HG03196 (cell line): ENCODE measurements around the gene BET1L.
A peak's percentile ranks its signal among the peaks of the same experiment; 100 is the strongest.

Source experiments
- ATAC-seq: cut with Tn5 transposase; IDR thresholded peaks from one replicate; pipeline ENCODE4 v1.9.1; 2021; ENCODE audit not compliant: unreplicated experiment

BET1L gene

GRCh38 chr11:210803-211180 is 3.6 kb upstream of the BET1L start:
- ATAC-seq: no peak

- ATAC-seq: no peak
These were observed 3.1 kb upstream of the BET1L start for GRCh38 chr11:210122-210802.

GRCh38 chr11:209275-210121 is 2.3 kb upstream of the BET1L start:
- no peak for ATAC-seq

- no peak for ATAC-seq
These were observed 1.7 kb upstream of the BET1L start for GRCh38 chr11:208917-209260.

GRCh38 chr11:208181-208916 is 1.1 kb upstream of the BET1L start:
- peak; percentile 44 for ATAC-seq

GRCh38 chr11:207863-208180 is 623 bp upstream of the BET1L start:
- no peak for ATAC-seq

- no peak for ATAC-seq
These were observed 532 bp downstream of the BET1L start for GRCh38 chr11:206526-207207.

GRCh38 chr11:206002-206384 is 1.2 kb downstream of the BET1L start:
- no peak for ATAC-seq

- no peak for ATAC-seq
These were observed 1.8 kb downstream of the BET1L start for GRCh38 chr11:205221-206001.

- ATAC-seq: no peak
These were observed 2.6 kb downstream of the BET1L start for GRCh38 chr11:204587-205109.

GRCh38 chr11:203945-204586 is 3.1 kb downstream of the BET1L start:
- no peak for ATAC-seq

GRCh38 chr11:203056-203944 is 3.9 kb downstream of the BET1L start:
- no peak for ATAC-seq

GRCh38 chr11:202490-202889 is 4.7 kb downstream of the BET1L start:
- no peak for ATAC-seq

- no peak for ATAC-seq
These were observed 5.2 kb downstream of the BET1L start for GRCh38 chr11:201966-202365.

- ATAC-seq: no peak
These were observed 6.8 kb downstream of the BET1L start for GRCh38 chr11:200224-201003.

- ATAC-seq: no peak
These were observed 7.4 kb downstream of the BET1L start for GRCh38 chr11:199782-200181.

GRCh38 chr11:199004-199581 is 8.1 kb downstream of the BET1L start:
- ATAC-seq: no peak

GRCh38 chr11:198236-198806 is 8.9 kb downstream of the BET1L start:
- ATAC-seq: no peak
